PC-9 (cell line): ENCODE data around the gene GPSM1. TPM values are rescaled to one million over a fixed set of nuclear protein-coding genes. Genes with fewer than 3 reads are reported as not detected.

Experiments used
- BruUV-seq: library from RNA; stranded (reverse); fragments of 400-500 nt; replicated peaks from 2 replicates; lab custom pipeline; 2021; lab: Mats Ljungman, UMichigan
- CTCF ChIA-PET: fragments of 300-600 bp; sonication (Branson Sonifier 250); formaldehyde crosslinking; loops from one replicate; lab custom pipeline; 2022; ENCODE audit warnings: antibody characterized with exemption; lab: Charles Lee
- POLR2A ChIA-PET: fragments of 300-600 bp; sonication (Branson Sonifier 250); formaldehyde crosslinking; loops from one replicate; lab custom pipeline; 2022; ENCODE audit warnings: antibody characterized with exemption; ENCODE audit not compliant: unreplicated experiment; lab: Charles Lee
- DNase-seq, 2 experiments: peaks; one replicate each; pipeline versions ENCODE4 v3.0.0 to v3.0.0-alpha.2; 2015 to 2022; ENCODE audit warnings: mixed read lengths in 1 of 2
- H2AFZ ChIP-seq: fragments of 200-600 bp; sonication (generic); 2 replicates; pipeline ENCODE4 v1.8.1; 2017; ENCODE audit warnings: antibody characterized with exemption
- H3F3A ChIP-seq: fragments of 200-600 bp; sonication (generic); 2 replicates; pipeline ENCODE4 v1.8.1; 2017; ENCODE audit warnings: antibody characterized with exemption, mild to moderate bottlenecking, low read depth; ENCODE audit not compliant: insufficient read depth
- H3K27ac ChIP-seq: fragments of 200-600 bp; sonication (generic); 2 replicates; pipeline ENCODE4 v1.6.1; 2016; ENCODE audit warnings: mixed run types
- H3K27me3 ChIP-seq: fragments of 200-600 bp; sonication (generic); 2 replicates; pipeline ENCODE4 v1.6.1; 2016; ENCODE audit warnings: low read depth, mixed run types; ENCODE audit not compliant: insufficient read depth
- H3K36me3 ChIP-seq: fragments of 200-600 bp; sonication (generic); 2 replicates; pipeline ENCODE4 v1.6.1; 2016; ENCODE audit warnings: low read depth, mixed run types
- H3K4me1 ChIP-seq: fragments of 200-600 bp; sonication (generic); replicated peaks from 2 replicates; pipeline ENCODE4 v1.6.1; 2016; ENCODE audit warnings: mixed run types; ENCODE audit not compliant: insufficient read depth
- H3K4me2 ChIP-seq: fragments of 200-600 bp; sonication (generic); 2 replicates; pipeline ENCODE4 v1.6.1; 2017; ENCODE audit warnings: mixed run types
- H3K4me3 ChIP-seq: fragments of 200-600 bp; sonication (generic); 2 replicates; pipeline ENCODE4 v1.6.1; 2016; ENCODE audit warnings: mixed run types
- H3K79me2 ChIP-seq: fragments of 200-600 bp; sonication (generic); 2 replicates; pipeline ENCODE4 v1.6.1; 2017; ENCODE audit warnings: low read depth, mixed run types
- H3K9me2 ChIP-seq: fragments of 200-600 bp; sonication (generic); 2 replicates; pipeline ENCODE4 v1.8.1; 2017; ENCODE audit warnings: mild to moderate bottlenecking; ENCODE audit not compliant: insufficient read depth
- H3K9me3 ChIP-seq: fragments of 200-600 bp; sonication (generic); 2 replicates; pipeline ENCODE4 v1.8.1; 2016; ENCODE audit warnings: low read depth; ENCODE audit not compliant: insufficient read depth
- H4K20me1 ChIP-seq: fragments of 200-600 bp; sonication (generic); 2 replicates; pipeline ENCODE4 v1.8.1; 2017; ENCODE audit not compliant: insufficient read depth
- CTCF ChIP-seq: fragments of 200-600 bp; sonication (generic); conservative IDR thresholded peaks from 2 replicates; pipeline ENCODE4 v1.6.1; 2017; ENCODE audit warnings: mixed run types, antibody characterized with exemption, mild to moderate bottlenecking, moderate library complexity
- EZH2 ChIP-seq: fragments of 200-600 bp; sonication (generic); IDR thresholded peaks from 2 replicates; pipeline ENCODE4 v1.8.0; 2017; ENCODE audit warnings: antibody characterized with exemption, low read depth
- intact Hi-C: fragments of 100-400 bp; cut with micrococcal nuclease; formaldehyde crosslinking; loops from one replicate; pipeline ENCODE4 v1.10.0; 2022; ENCODE audit not compliant: unreplicated experiment
- total RNA-seq: library from RNA; stranded (reverse); gene quantifications from 2 replicates; pipeline ENCODE4 v1.2.3, GENCODE V29; 2021

GPSM1 gene
- total RNA-seq, 1 experiment from 2014 or later: 5.5 TPM

GRCh38 chr9:136339173-136339957 lies 12.0 kb downstream of the GPSM1 start:
- H3F3A ChIP-seq: no peaks in the 10 kb centered on the region
- H3K9me3 ChIP-seq: no peaks in the 10 kb centered on the region
- BruUV-seq: no TSS peak
- ChIA-PET CTCF (interaction anchor here (1.0 kb wide), 1 partner anchor 24 kb away, joined by 7 read pairs; no protein-coding TSS in a partner anchor), POLR2A (interaction anchor here (0.7 kb wide), 1 partner anchor 27 kb away, joined by 4 read pairs; no protein-coding TSS in a partner anchor)
- H3K27ac ChIP-seq: no peak overlapping the region
- no peaks in the 10 kb centered on the region for H3K9me2 ChIP-seq
- H3K36me3 ChIP-seq: no peaks in the 10 kb centered on the region
- intact Hi-C loops: loop anchor here (1.0 to 2.0 kb wide), 2 partner anchors 33 to 61 kb away; partner anchors contain the start of genes CARD9 and SNAPC4
- peak; percentile 56 to 85 for DNase-seq
- no peaks in the 10 kb centered on the region for H3K27me3 ChIP-seq
- no peaks in the 10 kb centered on the region for H3K4me1 ChIP-seq
- H3K79me2 ChIP-seq: no peaks in the 10 kb centered on the region
- H2AFZ ChIP-seq: no peak overlapping the region
- TF ChIP-seq EZH2 (no peak), CTCF (peak; percentile 97)
- H3K4me2 ChIP-seq: no peak overlapping the region
- no peaks in the 10 kb centered on the region for H4K20me1 ChIP-seq
- H3K4me3 ChIP-seq: no peak overlapping the region

GRCh38 chr9:136339958-136340310 lies 12.6 kb downstream of the GPSM1 start:
- H3K36me3 ChIP-seq: no peaks in the 10 kb centered on the region
- ChIA-PET POLR2A (no interaction called here), CTCF (interaction anchor here (1.0 kb wide), 1 partner anchor 23 kb away, joined by 7 read pairs; no protein-coding TSS in a partner anchor)
- no TSS peak for BruUV-seq
- H2AFZ ChIP-seq: no peak overlapping the region
- no peak overlapping the region for H3K4me3 ChIP-seq
- no peak overlapping the region for H3K4me2 ChIP-seq
- H3K9me3 ChIP-seq: no peaks in the 10 kb centered on the region
- intact Hi-C loops: loop anchor here (1.0 to 10.0 kb wide), 3 partner anchors 33 to 145 kb away; partner anchors contain the start of genes CARD9, SEC16A and SNAPC4
- H3K27me3 ChIP-seq: no peaks in the 10 kb centered on the region
- no peaks in the 10 kb centered on the region; the same call in 1 of the 2 replicates for H3F3A ChIP-seq
- DNase-seq: no peak
- no peaks in the 10 kb centered on the region for H3K79me2 ChIP-seq
- no peak for TF ChIP-seq CTCF
- no peak for TF ChIP-seq EZH2
- H3K4me1 ChIP-seq: no peaks in the 10 kb centered on the region
- no peak overlapping the region for H3K27ac ChIP-seq
- no peaks in the 10 kb centered on the region for H3K9me2 ChIP-seq
- no peaks in the 10 kb centered on the region for H4K20me1 ChIP-seq

- Histone ChIP-seq H3F3A (peaks cover 5% of the 10 kb centered on the region; the same call in 1 of the 2 replicates), H3K27ac (no peak overlapping the region), H3K9me2 (no peaks in the 10 kb centered on the region), H3K27me3 (no peaks in the 10 kb centered on the region), H3K36me3 (no peaks in the 10 kb centered on the region), H3K4me3 (no peak overlapping the region), H2AFZ (no peak overlapping the region), H4K20me1 (no peaks in the 10 kb centered on the region), H3K79me2 (no peaks in the 10 kb centered on the region), H3K4me1 (no peaks in the 10 kb centered on the region), H3K4me2 (no peak overlapping the region), H3K9me3 (no peaks in the 10 kb centered on the region)
- ChIA-PET CTCF (interaction anchor here (0.6 kb wide), 1 partner anchor 59 kb away, joined by 3 read pairs; no protein-coding TSS in a partner anchor), POLR2A (no interaction called here)
- intact Hi-C loops: loop anchor here (10.0 kb wide), 1 partner anchor 144 kb away; the partner anchor contains the start of gene SEC16A
- no TSS peak for BruUV-seq
- DNase-seq: no peak
- no peak for TF ChIP-seq CTCF
- no peak for TF ChIP-seq EZH2
These were observed 13.2 kb downstream of the GPSM1 start for GRCh38 chr9:136340356-136341041.
